Measurements from ENCODE around the gene OR6A2. TPM values are rescaled to one million over a fixed set of nuclear protein-coding genes. Genes with fewer than 3 reads are reported as not detected.

Gene OR6A2
- total and polyA plus RNA-seq, 9 of the 15 experiments (the other 6 are each of a cell fraction or from before 2014, with no cell fraction given): 0.04 to 0.69 (median 0.35) TPM; not detected in 2

DNA sequence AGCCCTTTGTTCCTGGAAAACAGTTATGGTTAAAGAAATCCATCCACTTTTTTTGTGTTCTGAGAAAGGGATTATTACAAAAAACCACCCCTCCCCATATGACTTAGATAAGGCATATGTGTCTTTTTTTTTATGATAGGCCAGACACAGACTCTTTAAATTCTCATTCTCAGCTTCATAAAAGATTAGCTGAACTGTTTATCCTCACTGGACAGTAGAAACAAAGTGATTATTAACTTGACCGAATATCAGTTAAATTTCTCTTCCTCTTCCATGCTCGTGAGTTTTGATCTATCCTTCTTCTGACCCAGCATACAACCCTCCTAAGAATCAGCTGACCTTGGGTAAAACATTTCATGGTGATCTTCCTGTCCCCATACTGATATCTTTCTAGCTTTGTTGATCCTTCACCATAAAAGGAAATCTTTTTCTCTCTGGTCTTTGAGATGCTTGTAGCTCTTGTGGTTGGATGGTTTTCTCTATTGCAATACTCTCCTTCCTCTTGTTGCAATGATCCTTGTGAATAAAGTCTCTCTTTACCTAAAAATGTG, 53.9 kb downstream of the OR6A2 start (continued):
- TF ChIP-seq, protein P1, sequence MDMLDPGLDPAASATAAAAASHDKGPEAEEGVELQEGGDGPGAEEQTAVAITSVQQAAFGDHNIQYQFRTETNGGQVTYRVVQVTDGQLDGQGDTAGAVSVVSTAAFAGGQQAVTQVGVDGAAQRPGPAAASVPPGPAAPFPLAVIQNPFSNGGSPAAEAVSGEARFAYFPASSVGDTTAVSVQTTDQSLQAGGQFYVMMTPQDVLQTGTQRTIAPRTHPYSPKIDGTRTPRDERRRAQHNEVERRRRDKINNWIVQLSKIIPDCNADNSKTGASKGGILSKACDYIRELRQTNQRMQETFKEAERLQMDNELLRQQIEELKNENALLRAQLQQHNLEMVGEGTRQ (CRISPR knock-in tag; IDR thresholded peaks at IDR 0.05): no peak
- TF ChIP-seq CHD1 (IDR thresholded peaks at IDR 0.05; ENCODE audit: low read length) (no peak), MYBL2 (IDR thresholded peaks at IDR 0.05; ENCODE audit: low read depth) (no peak), MYBL2 (CRISPR knock-in tag; IDR thresholded peaks at IDR 0.05; ENCODE audit: borderline replicate concordance) (no peak), MAFK (IDR thresholded peaks at IDR 0.05; ENCODE audit: low read length) (0 out of 2 replicates have a peak, but pooled peaks have one; percentile 19), RCOR1 (IDR thresholded peaks at IDR 0.05; ENCODE audit: borderline replicate concordance in 1 of 2, low read depth in 2 of 2, low read length in 2 of 2) (peak in 1 of 2 experiments; percentile 54; a peak in 1 of 4 replicates), PRPF4 (IDR thresholded peaks at IDR 0.05; ENCODE audit: insufficient read depth, low read depth, low read length, poor library complexity, severe bottlenecking) (no peak), SMARCE1 (IDR thresholded peaks at IDR 0.05) (peak; percentile 24; the same call in 1 of the 2 replicates), ZBTB7A (IDR thresholded peaks at IDR 0.05; ENCODE audit: borderline replicate concordance, control insufficient read depth, low read depth, low read length) (no peak), RAD51 (IDR thresholded peaks at IDR 0.05; ENCODE audit: borderline replicate concordance, low read depth) (peak; percentile 59; the same call in 1 of the 2 replicates), MCM5 (IDR thresholded peaks at IDR 0.05; ENCODE audit: low read depth) (no peak), FOXJ3 (CRISPR knock-in tag; IDR thresholded peaks at IDR 0.05) (no peak), MCM2 (IDR thresholded peaks at IDR 0.05; ENCODE audit: low read depth) (no peak), NRF1 (conservative IDR thresholded peaks at IDR 0.05 in 1 of 2, IDR thresholded peaks at IDR 0.05 in 1 of 2) (peak in 1 of 2 experiments; percentile 11; a peak in 1 of 4 replicates), MEF2A (IDR thresholded peaks at IDR 0.05; ENCODE audit: control insufficient read depth, low read depth, low read length) (no peak), SRSF3 (IDR thresholded peaks at IDR 0.05; ENCODE audit: insufficient read depth, low read length) (no peak), POLR2AphosphoS2 (IDR thresholded peaks at IDR 0.05; ENCODE audit: low read length) (no peak), TEAD4 (IDR thresholded peaks at IDR 0.05; ENCODE audit: low read length) (peak; percentile 14; the same call in 1 of the 2 replicates), TEAD4 (CRISPR knock-in tag; IDR thresholded peaks at IDR 0.05; ENCODE audit: borderline replicate concordance) (no peak)
- TF ChIP-seq, protein P2, sequence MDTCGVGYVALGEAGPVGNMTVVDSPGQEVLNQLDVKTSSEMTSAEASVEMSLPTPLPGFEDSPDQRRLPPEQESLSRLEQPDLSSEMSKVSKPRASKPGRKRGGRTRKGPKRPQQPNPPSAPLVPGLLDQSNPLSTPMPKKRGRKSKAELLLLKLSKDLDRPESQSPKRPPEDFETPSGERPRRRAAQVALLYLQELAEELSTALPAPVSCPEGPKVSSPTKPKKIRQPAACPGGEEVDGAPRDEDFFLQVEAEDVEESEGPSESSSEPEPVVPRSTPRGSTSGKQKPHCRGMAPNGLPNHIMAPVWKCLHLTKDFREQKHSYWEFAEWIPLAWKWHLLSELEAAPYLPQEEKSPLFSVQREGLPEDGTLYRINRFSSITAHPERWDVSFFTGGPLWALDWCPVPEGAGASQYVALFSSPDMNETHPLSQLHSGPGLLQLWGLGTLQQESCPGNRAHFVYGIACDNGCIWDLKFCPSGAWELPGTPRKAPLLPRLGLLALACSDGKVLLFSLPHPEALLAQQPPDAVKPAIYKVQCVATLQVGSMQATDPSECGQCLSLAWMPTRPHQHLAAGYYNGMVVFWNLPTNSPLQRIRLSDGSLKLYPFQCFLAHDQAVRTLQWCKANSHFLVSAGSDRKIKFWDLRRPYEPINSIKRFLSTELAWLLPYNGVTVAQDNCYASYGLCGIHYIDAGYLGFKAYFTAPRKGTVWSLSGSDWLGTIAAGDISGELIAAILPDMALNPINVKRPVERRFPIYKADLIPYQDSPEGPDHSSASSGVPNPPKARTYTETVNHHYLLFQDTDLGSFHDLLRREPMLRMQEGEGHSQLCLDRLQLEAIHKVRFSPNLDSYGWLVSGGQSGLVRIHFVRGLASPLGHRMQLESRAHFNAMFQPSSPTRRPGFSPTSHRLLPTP (IDR thresholded peaks at IDR 0.05; ENCODE audit: borderline replicate concordance, extremely low read depth, insufficient read length): no peak
- TF ChIP-seq, protein P3, sequence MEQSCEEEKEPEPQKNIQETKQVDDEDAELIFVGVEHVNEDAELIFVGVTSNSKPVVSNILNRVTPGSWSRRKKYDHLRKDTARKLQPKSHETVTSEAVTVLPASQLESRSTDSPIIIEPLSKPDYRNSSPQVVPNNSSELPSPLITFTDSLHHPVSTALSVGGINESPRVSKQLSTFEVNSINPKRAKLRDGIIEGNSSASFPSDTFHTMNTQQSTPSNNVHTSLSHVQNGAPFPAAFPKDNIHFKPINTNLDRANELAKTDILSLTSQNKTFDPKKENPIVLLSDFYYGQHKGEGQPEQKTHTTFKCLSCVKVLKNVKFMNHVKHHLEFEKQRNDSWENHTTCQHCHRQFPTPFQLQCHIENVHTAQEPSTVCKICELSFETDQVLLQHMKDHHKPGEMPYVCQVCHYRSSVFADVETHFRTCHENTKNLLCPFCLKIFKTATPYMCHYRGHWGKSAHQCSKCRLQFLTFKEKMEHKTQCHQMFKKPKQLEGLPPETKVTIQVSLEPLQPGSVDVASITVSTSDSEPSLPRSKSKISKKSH (CRISPR knock-in tag; IDR thresholded peaks at IDR 0.05): no peak
- TF ChIP-seq, protein P4, sequence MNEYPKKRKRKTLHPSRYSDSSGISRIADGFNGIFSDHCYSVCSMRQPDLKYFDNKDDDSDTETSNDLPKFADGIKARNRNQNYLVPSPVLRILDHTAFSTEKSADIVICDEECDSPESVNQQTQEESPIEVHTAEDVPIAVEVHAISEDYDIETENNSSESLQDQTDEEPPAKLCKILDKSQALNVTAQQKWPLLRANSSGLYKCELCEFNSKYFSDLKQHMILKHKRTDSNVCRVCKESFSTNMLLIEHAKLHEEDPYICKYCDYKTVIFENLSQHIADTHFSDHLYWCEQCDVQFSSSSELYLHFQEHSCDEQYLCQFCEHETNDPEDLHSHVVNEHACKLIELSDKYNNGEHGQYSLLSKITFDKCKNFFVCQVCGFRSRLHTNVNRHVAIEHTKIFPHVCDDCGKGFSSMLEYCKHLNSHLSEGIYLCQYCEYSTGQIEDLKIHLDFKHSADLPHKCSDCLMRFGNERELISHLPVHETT (CRISPR knock-in tag; conservative IDR thresholded peaks at IDR 0.05 in 1 of 2, IDR thresholded peaks at IDR 0.05 in 1 of 2): no peak
